Measurements from ENCODE around the gene EMC6. TPM values are rescaled to one million over a fixed set of nuclear protein-coding genes. Genes with fewer than 3 reads are reported as not detected.

The EMC6 gene
- total and polyA plus RNA-seq, 2 of the 13 experiments (the other 11 are each of a cell fraction or from before 2014, with no cell fraction given) = 45.1 to 47.7 TPM

DNA sequence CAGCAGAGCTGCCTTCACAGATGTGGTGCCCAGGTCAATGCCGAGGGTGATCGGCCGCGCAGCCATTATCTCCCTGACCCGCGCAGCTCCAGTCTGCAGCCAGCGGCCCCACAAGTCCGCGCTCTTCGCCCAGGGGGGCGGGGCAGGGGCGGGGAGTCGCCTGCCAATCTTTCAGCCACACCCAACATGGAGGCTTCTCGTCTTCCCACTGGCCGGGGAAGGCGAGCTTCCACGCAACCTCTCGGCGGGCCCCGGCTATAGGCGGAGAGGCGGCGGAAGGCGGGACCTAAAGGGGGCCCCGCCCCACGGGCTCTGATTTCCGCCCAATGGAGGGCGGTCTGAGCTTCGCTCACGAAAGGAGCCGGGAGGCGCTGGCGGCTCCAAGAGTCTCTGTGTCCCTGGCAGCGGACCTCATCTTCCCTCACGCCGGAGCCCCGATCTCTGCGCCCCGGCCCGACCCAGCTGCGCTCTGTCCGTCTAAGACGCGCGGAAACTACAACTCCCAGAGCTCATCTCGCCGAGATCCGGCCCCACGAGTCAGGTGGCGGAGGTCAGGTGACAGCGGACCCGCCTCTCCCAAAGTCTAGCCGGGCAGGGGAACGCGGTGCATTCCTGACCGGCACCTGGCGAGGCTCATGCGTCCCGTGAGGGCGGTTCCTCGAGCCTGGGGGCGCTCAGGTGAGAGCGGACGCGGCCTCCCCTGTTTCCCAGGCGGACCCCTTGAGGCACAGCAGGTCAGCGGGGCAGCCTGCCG, 32.3 kb upstream of the EMC6 start, which contains the start of the genes CTNS and SHPK (continued):
- peak; percentile 83; the same call in 1 of the 2 replicates for TF ChIP-seq SNAPC4 (CRISPR knock-in tag; IDR thresholded peaks at IDR 0.05)
- TF ChIP-seq KAT8 (CRISPR knock-in tag; IDR thresholded peaks at IDR 0.05) = peak; percentile 90
- no peak; the same call in 1 of the 2 replicates for TF ChIP-seq ZIK1 (CRISPR knock-in tag; IDR thresholded peaks at IDR 0.05; ENCODE audit: borderline replicate concordance, low read depth)
- TF ChIP-seq HNRNPUL1 (IDR thresholded peaks at IDR 0.05; ENCODE audit: low read depth, low read length) = no peak
- TF ChIP-seq, protein P1, sequence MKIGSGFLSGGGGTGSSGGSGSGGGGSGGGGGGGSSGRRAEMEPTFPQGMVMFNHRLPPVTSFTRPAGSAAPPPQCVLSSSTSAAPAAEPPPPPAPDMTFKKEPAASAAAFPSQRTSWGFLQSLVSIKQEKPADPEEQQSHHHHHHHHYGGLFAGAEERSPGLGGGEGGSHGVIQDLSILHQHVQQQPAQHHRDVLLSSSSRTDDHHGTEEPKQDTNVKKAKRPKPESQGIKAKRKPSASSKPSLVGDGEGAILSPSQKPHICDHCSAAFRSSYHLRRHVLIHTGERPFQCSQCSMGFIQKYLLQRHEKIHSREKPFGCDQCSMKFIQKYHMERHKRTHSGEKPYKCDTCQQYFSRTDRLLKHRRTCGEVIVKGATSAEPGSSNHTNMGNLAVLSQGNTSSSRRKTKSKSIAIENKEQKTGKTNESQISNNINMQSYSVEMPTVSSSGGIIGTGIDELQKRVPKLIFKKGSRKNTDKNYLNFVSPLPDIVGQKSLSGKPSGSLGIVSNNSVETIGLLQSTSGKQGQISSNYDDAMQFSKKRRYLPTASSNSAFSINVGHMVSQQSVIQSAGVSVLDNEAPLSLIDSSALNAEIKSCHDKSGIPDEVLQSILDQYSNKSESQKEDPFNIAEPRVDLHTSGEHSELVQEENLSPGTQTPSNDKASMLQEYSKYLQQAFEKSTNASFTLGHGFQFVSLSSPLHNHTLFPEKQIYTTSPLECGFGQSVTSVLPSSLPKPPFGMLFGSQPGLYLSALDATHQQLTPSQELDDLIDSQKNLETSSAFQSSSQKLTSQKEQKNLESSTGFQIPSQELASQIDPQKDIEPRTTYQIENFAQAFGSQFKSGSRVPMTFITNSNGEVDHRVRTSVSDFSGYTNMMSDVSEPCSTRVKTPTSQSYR (CRISPR knock-in tag; IDR thresholded peaks at IDR 0.05; ENCODE audit: borderline replicate concordance) = no peak
- no peak for TF ChIP-seq ZNF598 (CRISPR knock-in tag; IDR thresholded peaks at IDR 0.05; ENCODE audit: borderline replicate concordance)
- TF ChIP-seq NFE2L1 (CRISPR knock-in tag; IDR thresholded peaks at IDR 0.05; ENCODE audit: borderline replicate concordance) = no peak
- no peak for TF ChIP-seq ZNF432 (CRISPR knock-in tag; IDR thresholded peaks at IDR 0.05; ENCODE audit: borderline replicate concordance)
- no peak for TF ChIP-seq SOX6 (IDR thresholded peaks at IDR 0.05)
- TF ChIP-seq SOX6 (CRISPR knock-in tag; IDR thresholded peaks at IDR 0.05) = peak; percentile 59
- TF ChIP-seq ZBTB44 (CRISPR knock-in tag; IDR thresholded peaks at IDR 0.05) = 0 out of 2 replicates have a peak, but pooled peaks have one; percentile 17
- 0 out of 2 replicates have a peak, but pooled peaks have one; percentile 13 for TF ChIP-seq PPARG (CRISPR knock-in tag; conservative IDR thresholded peaks at IDR 0.05)
- TF ChIP-seq, protein P2, sequence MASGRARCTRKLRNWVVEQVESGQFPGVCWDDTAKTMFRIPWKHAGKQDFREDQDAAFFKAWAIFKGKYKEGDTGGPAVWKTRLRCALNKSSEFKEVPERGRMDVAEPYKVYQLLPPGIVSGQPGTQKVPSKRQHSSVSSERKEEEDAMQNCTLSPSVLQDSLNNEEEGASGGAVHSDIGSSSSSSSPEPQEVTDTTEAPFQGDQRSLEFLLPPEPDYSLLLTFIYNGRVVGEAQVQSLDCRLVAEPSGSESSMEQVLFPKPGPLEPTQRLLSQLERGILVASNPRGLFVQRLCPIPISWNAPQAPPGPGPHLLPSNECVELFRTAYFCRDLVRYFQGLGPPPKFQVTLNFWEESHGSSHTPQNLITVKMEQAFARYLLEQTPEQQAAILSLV (CRISPR knock-in tag; IDR thresholded peaks at IDR 0.05; ENCODE audit: borderline replicate concordance) = no peak; the same call in 1 of the 2 replicates
- TF ChIP-seq, protein P3, sequence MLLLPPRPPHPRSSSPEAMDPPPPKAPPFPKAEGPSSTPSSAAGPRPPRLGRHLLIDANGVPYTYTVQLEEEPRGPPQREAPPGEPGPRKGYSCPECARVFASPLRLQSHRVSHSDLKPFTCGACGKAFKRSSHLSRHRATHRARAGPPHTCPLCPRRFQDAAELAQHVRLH (CRISPR knock-in tag; IDR thresholded peaks at IDR 0.05; ENCODE audit: borderline replicate concordance, low read depth) = peak; percentile 38; the same call in 1 of the 2 replicates
- TF ChIP-seq ZNF512 (CRISPR knock-in tag; IDR thresholded peaks at IDR 0.05) = no peak

All from HepG2 (cell line).